HL-60 (cell line): ENCODE data around the gene KRT78.

ENCODE experiments used
- TF ChIP-seq, protein P1 (sequence below): IDR thresholded peaks from 2 replicates; pipeline ENCODE4 v1.6.1; 2012; ENCODE audit warnings: low read depth; ENCODE audit not compliant: insufficient replicate concordance
- TF ChIP-seq, protein P2 (sequence below): IDR thresholded peaks from one replicate; pipeline ENCODE4 v1.5.1; 2011; ENCODE audit warnings: low read length, control low read depth, inconsistent platforms; ENCODE audit not compliant: insufficient read depth

DNA sequence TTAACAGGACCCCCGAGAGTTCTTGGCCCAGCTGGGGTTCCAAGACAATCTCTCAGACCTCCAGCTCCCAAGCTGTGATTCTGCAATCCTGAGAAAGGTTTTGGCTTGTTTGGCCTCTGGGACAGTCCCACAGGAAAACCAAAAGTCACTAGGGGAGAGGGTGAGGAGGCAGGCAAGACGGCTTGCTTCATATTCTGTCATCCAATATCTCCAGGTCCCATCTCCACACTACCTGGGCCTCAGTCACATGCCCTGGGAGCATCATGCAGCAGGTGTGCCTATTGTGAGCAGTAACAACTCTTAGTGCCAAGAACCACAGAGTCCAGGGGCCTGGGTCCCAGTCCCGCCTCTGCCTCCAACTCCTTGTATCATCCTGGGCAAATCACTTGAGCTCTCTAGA lies 16.3 kb downstream of the KRT78 start:
- TF ChIP-seq, protein P1, sequence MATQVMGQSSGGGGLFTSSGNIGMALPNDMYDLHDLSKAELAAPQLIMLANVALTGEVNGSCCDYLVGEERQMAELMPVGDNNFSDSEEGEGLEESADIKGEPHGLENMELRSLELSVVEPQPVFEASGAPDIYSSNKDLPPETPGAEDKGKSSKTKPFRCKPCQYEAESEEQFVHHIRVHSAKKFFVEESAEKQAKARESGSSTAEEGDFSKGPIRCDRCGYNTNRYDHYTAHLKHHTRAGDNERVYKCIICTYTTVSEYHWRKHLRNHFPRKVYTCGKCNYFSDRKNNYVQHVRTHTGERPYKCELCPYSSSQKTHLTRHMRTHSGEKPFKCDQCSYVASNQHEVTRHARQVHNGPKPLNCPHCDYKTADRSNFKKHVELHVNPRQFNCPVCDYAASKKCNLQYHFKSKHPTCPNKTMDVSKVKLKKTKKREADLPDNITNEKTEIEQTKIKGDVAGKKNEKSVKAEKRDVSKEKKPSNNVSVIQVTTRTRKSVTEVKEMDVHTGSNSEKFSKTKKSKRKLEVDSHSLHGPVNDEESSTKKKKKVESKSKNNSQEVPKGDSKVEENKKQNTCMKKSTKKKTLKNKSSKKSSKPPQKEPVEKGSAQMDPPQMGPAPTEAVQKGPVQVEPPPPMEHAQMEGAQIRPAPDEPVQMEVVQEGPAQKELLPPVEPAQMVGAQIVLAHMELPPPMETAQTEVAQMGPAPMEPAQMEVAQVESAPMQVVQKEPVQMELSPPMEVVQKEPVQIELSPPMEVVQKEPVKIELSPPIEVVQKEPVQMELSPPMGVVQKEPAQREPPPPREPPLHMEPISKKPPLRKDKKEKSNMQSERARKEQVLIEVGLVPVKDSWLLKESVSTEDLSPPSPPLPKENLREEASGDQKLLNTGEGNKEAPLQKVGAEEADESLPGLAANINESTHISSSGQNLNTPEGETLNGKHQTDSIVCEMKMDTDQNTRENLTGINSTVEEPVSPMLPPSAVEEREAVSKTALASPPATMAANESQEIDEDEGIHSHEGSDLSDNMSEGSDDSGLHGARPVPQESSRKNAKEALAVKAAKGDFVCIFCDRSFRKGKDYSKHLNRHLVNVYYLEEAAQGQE: no peak
- TF ChIP-seq, protein P2, sequence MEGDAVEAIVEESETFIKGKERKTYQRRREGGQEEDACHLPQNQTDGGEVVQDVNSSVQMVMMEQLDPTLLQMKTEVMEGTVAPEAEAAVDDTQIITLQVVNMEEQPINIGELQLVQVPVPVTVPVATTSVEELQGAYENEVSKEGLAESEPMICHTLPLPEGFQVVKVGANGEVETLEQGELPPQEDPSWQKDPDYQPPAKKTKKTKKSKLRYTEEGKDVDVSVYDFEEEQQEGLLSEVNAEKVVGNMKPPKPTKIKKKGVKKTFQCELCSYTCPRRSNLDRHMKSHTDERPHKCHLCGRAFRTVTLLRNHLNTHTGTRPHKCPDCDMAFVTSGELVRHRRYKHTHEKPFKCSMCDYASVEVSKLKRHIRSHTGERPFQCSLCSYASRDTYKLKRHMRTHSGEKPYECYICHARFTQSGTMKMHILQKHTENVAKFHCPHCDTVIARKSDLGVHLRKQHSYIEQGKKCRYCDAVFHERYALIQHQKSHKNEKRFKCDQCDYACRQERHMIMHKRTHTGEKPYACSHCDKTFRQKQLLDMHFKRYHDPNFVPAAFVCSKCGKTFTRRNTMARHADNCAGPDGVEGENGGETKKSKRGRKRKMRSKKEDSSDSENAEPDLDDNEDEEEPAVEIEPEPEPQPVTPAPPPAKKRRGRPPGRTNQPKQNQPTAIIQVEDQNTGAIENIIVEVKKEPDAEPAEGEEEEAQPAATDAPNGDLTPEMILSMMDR: no peak
